ENCODE results near the gene IQSEC1. TPM values are rescaled to one million over a fixed set of nuclear protein-coding genes. Genes with fewer than 3 reads are reported as not detected.

Gene IQSEC1
- total RNA-seq, 1 donor from 2014 or later = 34.2 TPM

GRCh38 chr3:12903000-12903800, 170.0 kb downstream of the IQSEC1 start:
- no peak for DNase-seq (ENCODE audit: low spot score, unreplicated experiment)
- Mint-ChIP-seq H3K4me1 (ENCODE audit: low read depth) (no peaks in the 10 kb centered on the region), H3K9me3 (ENCODE audit: low read depth) (no peaks in the 10 kb centered on the region), H3K4me3 (ENCODE audit: low read depth) (no peak overlapping the region), H3K27ac (no peak overlapping the region), H3K36me3 (ENCODE audit: insufficient read depth) (peaks cover 16% of the 10 kb centered on the region), H3K27me3 (no peaks in the 10 kb centered on the region)
- TF ChIP-seq CTCF (IDR thresholded peaks at IDR 0.05; ENCODE audit: unreplicated experiment) = no peak

GRCh38 chr3:12902181-12902999, 170.8 kb downstream of the IQSEC1 start:
- Mint-ChIP-seq H3K27ac (no peak overlapping the region), H3K4me1 (ENCODE audit: low read depth) (no peaks in the 10 kb centered on the region), H3K27me3 (no peaks in the 10 kb centered on the region), H3K9me3 (ENCODE audit: low read depth) (no peaks in the 10 kb centered on the region), H3K4me3 (ENCODE audit: low read depth) (no peak overlapping the region), H3K36me3 (ENCODE audit: insufficient read depth) (peaks cover 16% of the 10 kb centered on the region)
- DNase-seq (ENCODE audit: low spot score, unreplicated experiment) = no peak
- TF ChIP-seq CTCF (IDR thresholded peaks at IDR 0.05; ENCODE audit: unreplicated experiment) = no peak

- Mint-ChIP-seq H3K4me1 (ENCODE audit: low read depth) (no peaks in the 10 kb centered on the region), H3K27ac (no peak overlapping the region), H3K27me3 (no peaks in the 10 kb centered on the region), H3K36me3 (ENCODE audit: insufficient read depth) (peaks cover 16% of the 10 kb centered on the region), H3K9me3 (ENCODE audit: low read depth) (no peaks in the 10 kb centered on the region), H3K4me3 (ENCODE audit: low read depth) (no peak overlapping the region)
- DNase-seq (ENCODE audit: low spot score, unreplicated experiment) = no peak
- no peak for TF ChIP-seq CTCF (IDR thresholded peaks at IDR 0.05; ENCODE audit: unreplicated experiment)
These were observed 171.6 kb downstream of the IQSEC1 start for GRCh38 chr3:12901623-12902045.

GRCh38 chr3:12900885-12901411, 172.3 kb downstream of the IQSEC1 start:
- Mint-ChIP-seq H3K9me3 (ENCODE audit: low read depth) (no peaks in the 10 kb centered on the region), H3K27ac (no peak overlapping the region), H3K4me3 (ENCODE audit: low read depth) (no peak overlapping the region), H3K27me3 (no peaks in the 10 kb centered on the region), H3K4me1 (ENCODE audit: low read depth) (no peaks in the 10 kb centered on the region), H3K36me3 (ENCODE audit: insufficient read depth) (peaks cover 16% of the 10 kb centered on the region)
- no peak for TF ChIP-seq CTCF (IDR thresholded peaks at IDR 0.05; ENCODE audit: unreplicated experiment)
- no peak for DNase-seq (ENCODE audit: low spot score, unreplicated experiment)
